ENCODE measurements around the gene KCNC3. TPM values are rescaled to one million over a fixed set of nuclear protein-coding genes. Genes with fewer than 3 reads are reported as not detected.
A peak's percentile ranks its signal among the peaks of the same experiment; 100 is the strongest.

Gene KCNC3
- total RNA-seq, result 10 to 100 TPM in 1 of 2 donors, 1 to 10 TPM in 1; 5.1 to 24.1 TPM

DNA sequence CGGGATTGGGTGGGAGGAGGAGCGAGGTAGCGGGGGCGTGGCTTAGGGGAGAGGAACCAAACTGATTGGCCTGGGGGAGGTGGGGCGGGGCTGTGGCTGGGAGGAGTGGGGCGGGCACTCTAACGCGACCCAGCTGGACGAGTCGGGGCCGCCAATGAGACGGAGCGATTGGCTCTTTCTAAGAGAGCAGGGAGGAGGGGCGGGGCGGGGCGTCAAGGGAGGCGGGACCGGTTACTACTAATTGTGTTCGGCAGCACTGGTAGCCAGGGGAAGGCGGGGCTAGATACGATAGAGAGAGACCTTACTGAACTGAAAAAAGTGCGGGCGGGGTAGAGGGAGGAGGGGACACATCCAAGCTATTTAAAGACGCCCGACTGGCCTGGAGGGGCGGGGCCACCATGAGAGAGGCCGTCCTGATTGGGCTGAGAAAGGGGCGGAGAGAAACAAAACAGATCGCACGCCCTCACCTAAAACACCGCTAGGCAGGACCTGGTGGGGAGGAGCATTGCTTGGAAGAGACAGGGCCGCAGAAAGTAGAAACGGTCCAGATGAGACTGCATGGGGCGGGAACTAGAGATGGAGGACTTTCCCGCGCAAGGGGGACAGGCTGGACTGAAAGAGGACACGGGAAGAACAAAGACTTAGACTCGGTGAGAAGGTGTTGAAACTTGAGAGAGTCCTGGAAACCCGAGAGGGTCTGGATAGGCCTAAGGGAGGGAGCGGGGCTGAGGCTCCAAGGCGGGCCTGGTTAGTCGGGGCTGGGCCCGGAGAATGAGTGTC lies at the start of gene KCNC3:
KCNC3 (minus strand) TSS at position 232 of the 780 bp plus-strand sequence. CDS start 295 bp downstream, outside the sequence.
- peak within 1 kb of the TSS; percentile 40 to 95 for H3K27ac Mint-ChIP-seq
- peaks cover 33 to 49% of the 10 kb centered on the region in 2 donors for H3K36me3 Mint-ChIP-seq
- DNase-seq (ENCODE audit: low spot score in 2 of 2), result peak; percentile 88 to 94
- ATAC-seq, result peak; percentile 70 to 73
- peaks cover 0 to 9% of the 10 kb centered on the region in 2 donors for H3K9me3 Mint-ChIP-seq

DNA sequence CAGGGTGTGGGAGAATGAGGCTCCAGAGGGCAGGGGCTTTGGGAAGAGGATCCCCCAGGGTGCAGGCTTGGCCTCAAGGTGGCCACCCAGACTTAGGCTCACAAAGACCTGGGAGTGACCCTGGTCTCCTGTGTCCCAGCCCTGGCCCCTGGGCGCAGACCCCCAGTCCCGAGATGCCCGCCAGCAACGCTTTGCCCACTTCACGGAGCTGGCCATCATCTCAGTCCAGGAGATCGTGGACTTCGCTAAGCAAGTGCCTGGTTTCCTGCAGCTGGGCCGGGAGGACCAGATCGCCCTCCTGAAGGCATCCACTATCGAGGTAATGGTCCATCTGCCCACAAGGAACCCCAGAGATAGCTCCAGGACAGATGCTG lies 49.7 kb upstream of the KCNC3 start:
- peaks cover 0 to 4% of the 10 kb centered on the region in 2 donors for H3K9me3 Mint-ChIP-seq
- ATAC-seq (no peak), DNase-seq (ENCODE audit: low spot score in 2 of 2) (no peak)
- peaks cover 4 to 27% of the 10 kb centered on the region in 2 donors for H3K36me3 Mint-ChIP-seq
- H3K27ac Mint-ChIP-seq, result no peak overlapping the region

DNA sequence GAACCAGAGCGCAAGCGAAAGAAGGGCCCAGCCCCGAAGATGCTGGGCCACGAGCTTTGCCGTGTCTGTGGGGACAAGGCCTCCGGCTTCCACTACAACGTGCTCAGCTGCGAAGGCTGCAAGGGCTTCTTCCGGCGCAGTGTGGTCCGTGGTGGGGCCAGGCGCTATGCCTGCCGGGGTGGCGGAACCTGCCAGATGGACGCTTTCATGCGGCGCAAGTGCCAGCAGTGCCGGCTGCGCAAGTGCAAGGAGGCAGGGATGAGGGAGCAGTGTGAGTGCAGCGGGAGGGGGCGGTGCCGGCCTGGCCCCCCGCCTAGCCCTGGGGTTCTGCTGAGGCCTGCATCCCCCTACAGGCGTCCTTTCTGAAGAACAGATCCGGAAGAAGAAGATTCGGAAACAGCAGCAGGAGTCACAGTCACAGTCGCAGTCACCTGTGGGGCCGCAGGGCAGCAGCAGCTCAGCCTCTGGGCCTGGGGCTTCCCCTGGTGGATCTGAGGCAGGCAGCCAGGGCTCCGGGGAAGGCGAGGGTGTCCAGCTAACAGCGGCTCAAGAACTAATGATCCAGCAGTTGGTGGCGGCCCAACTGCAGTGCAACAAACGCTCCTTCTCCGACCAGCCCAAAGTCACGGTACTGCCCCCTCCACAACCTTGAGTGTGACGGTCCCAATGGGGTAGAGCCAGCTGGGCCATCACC lies 49.1 kb upstream of the KCNC3 start:
- H3K27ac Mint-ChIP-seq, result peak overlapping the region in 1 of 2 donors; percentile 95
- ATAC-seq (no peak), DNase-seq (ENCODE audit: low spot score in 2 of 2) (no peak)
- peaks cover 0 to 4% of the 10 kb centered on the region in 2 donors for H3K9me3 Mint-ChIP-seq
- peaks cover 4 to 27% of the 10 kb centered on the region in 2 donors for H3K36me3 Mint-ChIP-seq

- no peak for ATAC-seq
- Mint-ChIP-seq H3K36me3 (peaks cover 4 to 27% of the 10 kb centered on the region in 2 donors), H3K9me3 (peaks cover 0 to 4% of the 10 kb centered on the region in 2 donors), H3K27ac (peak overlapping the region in 1 of 2 donors; percentile 95)
- DNase-seq (ENCODE audit: low spot score in 2 of 2), result no peak
Observed at GRCh38 chr19:50377517-50377916, 48.3 kb upstream of the KCNC3 start.

GRCh38 chr19:50377051-50377461 lies 47.9 kb upstream of the KCNC3 start:
- H3K9me3 Mint-ChIP-seq, result peaks cover 0 to 4% of the 10 kb centered on the region in 2 donors
- H3K27ac Mint-ChIP-seq, result peak overlapping the region; percentile 95 to 100
- peaks cover 4 to 27% of the 10 kb centered on the region in 2 donors for H3K36me3 Mint-ChIP-seq
- no peak for DNase-seq (ENCODE audit: low spot score in 2 of 2)
- ATAC-seq, result peak; percentile 3 to 42

GRCh38 chr19:50376166-50377050 lies 47.2 kb upstream of the KCNC3 start, which contains the start of gene NR1H2:
TSS of gene NR1H2 (plus strand) at chr19:50376457. CDS start at chr19:50377606, 1,149 bp downstream.
- Mint-ChIP-seq H3K9me3 (peaks cover 0 to 4% of the 10 kb centered on the region in 2 donors), H3K27ac (peak within 1 kb of the TSS; percentile 95 to 100), H3K36me3 (peaks cover 4 to 24% of the 10 kb centered on the region in 2 donors)
- DNase-seq (ENCODE audit: low spot score in 2 of 2), result peak; percentile 93
- peak; percentile 93 to 96 for ATAC-seq

- H3K9me3 Mint-ChIP-seq, result peaks cover 0 to 4% of the 10 kb centered on the region in 2 donors
- no peak overlapping the region for H3K27ac Mint-ChIP-seq
- DNase-seq (ENCODE audit: low spot score in 2 of 2), result no peak
- ATAC-seq, result no peak
- H3K36me3 Mint-ChIP-seq, result peaks cover 5 to 6% of the 10 kb centered on the region in 2 donors
Observed at GRCh38 chr19:50371914-50372475, 42.8 kb upstream of the KCNC3 start.

DNA sequence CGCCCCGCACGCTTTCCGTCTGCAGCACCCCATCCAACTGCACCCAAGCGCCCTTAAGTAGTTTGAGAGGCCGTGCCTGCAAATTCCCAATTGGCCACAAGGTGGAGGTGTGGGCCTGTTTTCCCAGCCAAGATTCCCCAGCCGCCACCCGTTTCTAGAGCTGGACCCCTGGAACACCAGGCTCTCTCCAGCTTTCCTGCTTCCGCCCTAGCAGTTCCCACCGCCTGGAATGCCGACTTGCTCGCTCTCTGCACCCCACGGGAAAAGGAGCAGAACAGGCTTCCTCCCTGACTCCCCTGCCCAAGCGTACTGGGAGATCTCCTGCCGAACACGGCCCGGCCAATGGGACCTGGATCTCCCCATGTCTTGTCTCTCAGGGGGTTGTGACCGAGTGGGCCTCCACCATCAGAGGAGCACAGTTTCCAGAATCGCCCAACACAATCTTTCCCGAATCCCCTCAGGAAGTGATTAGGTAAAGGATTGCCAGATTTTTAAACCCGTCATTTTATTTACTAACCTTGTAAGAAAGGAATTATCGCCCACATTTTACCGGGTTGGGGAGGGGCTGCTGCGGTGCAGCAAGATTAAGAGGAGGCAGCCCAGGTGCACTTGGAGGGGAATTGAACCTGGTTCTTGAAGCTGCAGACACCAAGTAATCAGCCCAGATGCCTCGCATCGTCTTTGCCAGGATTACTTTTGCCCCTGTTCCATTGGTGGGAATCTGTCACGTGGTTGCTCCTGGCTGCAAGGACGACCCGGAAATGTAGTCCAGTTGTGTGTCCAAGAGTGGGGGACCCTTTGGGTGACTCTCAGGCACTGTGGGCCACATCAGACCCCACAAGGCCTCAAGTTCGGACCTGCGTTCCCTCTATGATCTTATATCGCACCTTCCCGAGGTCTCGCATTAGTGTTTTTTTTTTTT lies 39.7 kb upstream of the KCNC3 start:
- ATAC-seq, result peak; percentile 55 to 75
- Mint-ChIP-seq H3K36me3 (peaks cover 5 to 9% of the 10 kb centered on the region in 2 donors), H3K27ac (peak overlapping the region; percentile 86 to 91), H3K9me3 (no peaks in the 10 kb centered on the region)
- peak; percentile 80 to 85 for DNase-seq (ENCODE audit: low spot score in 2 of 2)

DNA sequence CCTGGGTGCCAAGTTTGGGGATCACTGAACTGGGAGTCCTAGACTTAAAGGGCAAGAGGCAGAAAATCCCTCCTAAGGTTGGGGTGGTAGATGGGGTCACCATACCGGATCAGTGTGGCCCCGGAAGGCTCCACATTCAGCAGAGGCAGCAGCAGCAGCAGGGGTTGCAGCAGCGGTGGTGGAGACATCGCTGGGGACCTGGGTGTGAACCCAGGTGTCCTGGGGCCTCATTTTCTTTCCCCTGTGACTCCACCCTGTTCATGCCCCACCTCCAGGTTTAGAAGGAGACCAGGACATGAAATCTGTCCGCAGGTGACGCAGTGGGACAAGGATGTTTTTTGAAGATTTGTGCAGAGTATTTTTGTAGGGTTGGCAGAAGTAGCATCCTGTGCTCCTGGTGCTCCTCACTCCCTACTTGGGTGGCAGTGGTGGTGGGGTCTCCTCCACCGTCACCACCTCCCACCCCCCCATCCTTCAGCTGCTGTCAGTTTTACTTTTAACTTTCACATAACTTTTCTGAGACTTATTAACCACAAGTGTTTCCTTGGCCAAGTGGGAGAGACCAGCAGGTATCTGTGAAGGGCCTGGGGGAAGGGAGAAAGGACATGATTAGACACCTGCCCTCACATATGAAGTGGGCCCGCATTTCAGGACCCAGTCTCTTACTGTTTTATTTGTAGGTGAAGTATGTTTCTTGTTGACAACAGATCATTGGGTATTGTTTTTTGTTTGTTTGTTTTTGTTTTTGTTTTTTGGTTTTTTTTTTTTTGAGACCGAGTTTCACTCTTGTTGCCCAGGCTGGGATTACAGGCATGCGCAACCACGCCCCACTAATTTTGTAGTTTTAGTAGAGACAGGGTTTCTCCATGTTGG lies 36.5 kb upstream of the KCNC3 start, which contains the start of gene NAPSA:
NAPSA (minus strand) TSS at position 206 of the 873 bp plus-strand sequence; CDS start at position 188, 18 bp downstream.
- peak in 1 of 2 donors; percentile 16 for ATAC-seq
- Mint-ChIP-seq H3K27ac (peak within 1 kb of the TSS; percentile 91 to 93), H3K36me3 (peaks cover 19 to 39% of the 10 kb centered on the region in 2 donors), H3K9me3 (peaks cover 1 to 7% of the 10 kb centered on the region in 2 donors)
- no peak for DNase-seq (ENCODE audit: low spot score in 2 of 2)

- DNase-seq (ENCODE audit: low spot score in 2 of 2), result peak in 1 of 2 donors; percentile 68
- ATAC-seq, result peak; percentile 56 to 60
- Mint-ChIP-seq H3K27ac (peak overlapping the region; percentile 91 to 98), H3K36me3 (peaks cover 39 to 65% of the 10 kb centered on the region in 2 donors), H3K9me3 (peaks cover 13 to 20% of the 10 kb centered on the region in 2 donors)
Observed at GRCh38 chr19:50362656-50363424, 33.7 kb upstream of the KCNC3 start.

DNA sequence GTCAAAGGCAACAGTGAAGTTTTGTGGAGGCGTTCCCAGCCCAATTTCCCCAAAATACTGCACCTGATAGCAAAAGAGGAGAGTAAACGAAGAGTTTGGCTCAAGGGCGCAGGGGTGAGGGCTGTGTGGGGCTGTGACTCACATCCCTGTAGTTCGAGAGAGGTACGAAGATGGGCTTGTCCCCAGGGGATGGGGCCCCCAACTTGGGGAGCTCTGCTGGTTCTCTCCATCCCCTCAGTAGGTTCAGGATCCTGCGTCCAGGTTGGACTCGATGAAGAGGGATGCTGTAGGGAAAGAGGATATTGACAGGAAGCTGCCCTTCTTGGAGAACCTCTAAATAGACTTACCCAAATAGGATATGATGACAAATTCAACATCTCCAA lies 32.8 kb upstream of the KCNC3 start:
- H3K27ac Mint-ChIP-seq, result peak overlapping the region; percentile 91
- H3K36me3 Mint-ChIP-seq, result peaks cover 43 to 65% of the 10 kb centered on the region in 2 donors
- peaks cover 13 to 20% of the 10 kb centered on the region in 2 donors for H3K9me3 Mint-ChIP-seq
- ATAC-seq (no peak), DNase-seq (ENCODE audit: low spot score in 2 of 2) (no peak)

DNA sequence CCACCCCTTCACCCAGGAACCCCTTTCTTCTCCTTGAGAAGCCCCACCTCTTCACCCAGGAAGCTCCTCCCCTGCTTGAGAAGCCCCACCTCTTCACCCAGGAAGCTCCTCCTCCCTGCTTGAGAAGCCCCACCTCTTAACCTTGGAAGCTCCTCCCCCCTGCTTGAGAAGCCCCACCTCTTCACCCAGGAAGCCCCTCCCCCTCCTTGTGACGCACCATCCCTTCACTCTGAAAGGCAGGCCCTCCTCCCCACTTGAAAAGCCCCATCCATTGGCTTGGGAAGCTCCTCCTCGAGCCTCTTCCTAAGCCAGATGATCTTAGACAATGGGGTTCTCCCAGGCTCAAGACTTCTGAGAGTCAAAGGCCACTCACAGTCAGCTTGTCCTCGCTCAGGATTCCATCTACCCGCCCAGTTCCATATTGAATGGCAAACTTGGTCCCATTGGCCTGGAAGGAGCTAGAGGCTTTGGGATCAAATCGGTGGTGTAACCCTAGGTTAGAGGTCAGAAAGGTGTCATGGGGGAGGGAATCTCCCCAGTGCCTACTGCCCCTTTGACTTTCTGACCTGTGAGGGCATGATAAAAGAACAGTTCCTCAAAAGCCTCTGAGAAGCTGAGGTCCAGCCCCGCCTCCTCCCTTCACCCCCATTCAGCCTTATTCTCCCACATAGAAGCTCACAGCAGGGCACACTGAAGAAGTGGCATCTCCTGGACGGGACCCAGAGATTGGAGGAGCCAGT lies 32.3 kb upstream of the KCNC3 start:
- Mint-ChIP-seq H3K36me3 (peaks cover 43 to 65% of the 10 kb centered on the region in 2 donors), H3K27ac (peak overlapping the region; percentile 91), H3K9me3 (peaks cover 13 to 20% of the 10 kb centered on the region in 2 donors)
- DNase-seq (ENCODE audit: low spot score in 2 of 2), result no peak
- no peak for ATAC-seq

- ATAC-seq, result no peak
- peaks cover 13 to 20% of the 10 kb centered on the region in 2 donors for H3K9me3 Mint-ChIP-seq
- DNase-seq (ENCODE audit: low spot score in 2 of 2), result no peak
- H3K27ac Mint-ChIP-seq, result peak overlapping the region; percentile 66 to 91
- H3K36me3 Mint-ChIP-seq, result peaks cover 43 to 56% of the 10 kb centered on the region in 2 donors
Observed at GRCh38 chr19:50359328-50359818, 30.2 kb upstream of the KCNC3 start.

All from activated naive CD4-positive, alpha-beta T cell treated with anti-CD3 and anti-CD28 coated beads, Interleukin-2, amount 50 U/mL, for 72 hours (primary cell).